ENCODE data around the gene SYT7.

SYT7 gene

GRCh38 chr11:61575886-61576861, 4.7 kb downstream of the SYT7 start:
- Histone ChIP-seq H4K8ac (ENCODE audit: low read depth, low read length) (no peak overlapping the region), H3K4ac (ENCODE audit: low read depth, low read length) (no peak overlapping the region), H3K27me3 (ENCODE audit: insufficient read depth, low read length) (no peaks in the 10 kb centered on the region), H3K4me2 (ENCODE audit: low read length) (no peak overlapping the region), H2BK120ac (ENCODE audit: insufficient read depth, low read length, poor library complexity) (no peak overlapping the region), H3K14ac (ENCODE audit: low read length) (no peak overlapping the region), H3K9me3 (ENCODE audit: insufficient read depth, low read depth, low read length) (no peaks in the 10 kb centered on the region), H4K91ac (ENCODE audit: low read depth, low read length) (no peak overlapping the region), H3K79me1 (ENCODE audit: low read length) (peaks cover 19% of the 10 kb centered on the region), H3K4me3 (ENCODE audit: low read depth, low read length) (no peak overlapping the region), H2AFZ (ENCODE audit: insufficient read depth, low read length, poor library complexity) (no peak overlapping the region), H3K4me1 (ENCODE audit: control insufficient read depth in 1 of 2, insufficient read depth in 2 of 2, low read length in 2 of 2) (peaks cover 31 to 34% of the 10 kb centered on the region in 2 experiments), H2AK5ac (ENCODE audit: low read length) (no peak overlapping the region), H3K9ac (ENCODE audit: low read length) (no peak overlapping the region), H3K36me3 (ENCODE audit: control insufficient read depth in 1 of 2, insufficient read depth in 2 of 2, low read length in 2 of 2) (peaks cover 0 to 2% of the 10 kb centered on the region in 2 experiments), H3K18ac (ENCODE audit: low read length) (peak overlapping the region; percentile 22), H2BK12ac (ENCODE audit: low read length) (no peak overlapping the region), H4K12ac (ENCODE audit: low read depth, low read length) (no peak overlapping the region), H2BK5ac (ENCODE audit: low read depth, low read length, poor library complexity) (no peak overlapping the region), H3K27ac (ENCODE audit: low read depth, low read length) (no peak overlapping the region), H3K79me2 (ENCODE audit: control insufficient read depth, insufficient read depth, low read length, poor library complexity) (peaks cover 10% of the 10 kb centered on the region), H3K23ac (ENCODE audit: low read length) (no peak overlapping the region)
- WGBS (ENCODE audit: extremely low coverage, insufficient coverage, insufficient read length): no CpG with 5 or more reads among the region's 20 CpGs
- no peak for DNase-seq

- H4K91ac ChIP-seq (ENCODE audit: low read depth, low read length): no peak overlapping the region
- peaks cover under 1% of the 10 kb centered on the region for H3K79me2 ChIP-seq (ENCODE audit: control insufficient read depth, insufficient read depth, low read length, poor library complexity)
- no peaks in the 10 kb centered on the region for H3K27me3 ChIP-seq (ENCODE audit: insufficient read depth, low read length)
- no peak overlapping the region for H2BK12ac ChIP-seq (ENCODE audit: low read length)
- H3K27ac ChIP-seq (ENCODE audit: low read depth, low read length): no peak overlapping the region
- H4K12ac ChIP-seq (ENCODE audit: low read depth, low read length): no peak overlapping the region
- H3K9ac ChIP-seq (ENCODE audit: low read length): no peak overlapping the region
- no peak overlapping the region for H3K23ac ChIP-seq (ENCODE audit: low read length)
- no CpG with 5 or more reads among the region's 14 CpGs for WGBS (ENCODE audit: extremely low coverage, insufficient coverage, insufficient read length)
- no peak overlapping the region for H2BK5ac ChIP-seq (ENCODE audit: low read depth, low read length, poor library complexity)
- H3K9me3 ChIP-seq (ENCODE audit: insufficient read depth, low read depth, low read length): no peaks in the 10 kb centered on the region
- H3K79me1 ChIP-seq (ENCODE audit: low read length): peaks cover 10% of the 10 kb centered on the region
- no peak for DNase-seq
- H3K18ac ChIP-seq (ENCODE audit: low read length): no peak overlapping the region
- H3K4me3 ChIP-seq (ENCODE audit: low read depth, low read length): no peak overlapping the region
- no peak overlapping the region for H3K4ac ChIP-seq (ENCODE audit: low read depth, low read length)
- H3K36me3 ChIP-seq (ENCODE audit: control insufficient read depth in 1 of 2, insufficient read depth in 2 of 2, low read length in 2 of 2): peaks cover 0 to 2% of the 10 kb centered on the region in 2 experiments
- H2BK120ac ChIP-seq (ENCODE audit: insufficient read depth, low read length, poor library complexity): no peak overlapping the region
- H3K4me1 ChIP-seq (ENCODE audit: control insufficient read depth in 1 of 2, insufficient read depth in 2 of 2, low read length in 2 of 2): peaks cover 24 to 25% of the 10 kb centered on the region in 2 experiments
- no peak overlapping the region for H2AK5ac ChIP-seq (ENCODE audit: low read length)
- no peak overlapping the region for H3K14ac ChIP-seq (ENCODE audit: low read length)
- H4K8ac ChIP-seq (ENCODE audit: low read depth, low read length): no peak overlapping the region
- H3K4me2 ChIP-seq (ENCODE audit: low read length): no peak overlapping the region
- no peak overlapping the region for H2AFZ ChIP-seq (ENCODE audit: insufficient read depth, low read length, poor library complexity)
Observed at GRCh38 chr11:61574611-61575010, 6.3 kb downstream of the SYT7 start.

- Histone ChIP-seq H3K4ac (ENCODE audit: low read depth, low read length) (no peak overlapping the region), H3K27ac (ENCODE audit: low read depth, low read length) (no peak overlapping the region), H3K36me3 (ENCODE audit: control insufficient read depth in 1 of 2, insufficient read depth in 2 of 2, low read length in 2 of 2) (no peaks in the 10 kb centered on the region), H2BK120ac (ENCODE audit: insufficient read depth, low read length, poor library complexity) (no peak overlapping the region), H4K12ac (ENCODE audit: low read depth, low read length) (no peak overlapping the region), H3K79me2 (ENCODE audit: control insufficient read depth, insufficient read depth, low read length, poor library complexity) (no peaks in the 10 kb centered on the region), H3K27me3 (ENCODE audit: insufficient read depth, low read length) (no peaks in the 10 kb centered on the region), H4K8ac (ENCODE audit: low read depth, low read length) (no peak overlapping the region), H3K4me2 (ENCODE audit: low read length) (no peak overlapping the region), H2BK12ac (ENCODE audit: low read length) (no peak overlapping the region), H3K4me1 (ENCODE audit: control insufficient read depth in 1 of 2, insufficient read depth in 2 of 2, low read length in 2 of 2) (peaks cover 12% of the 10 kb centered on the region in 2 experiments), H3K9me3 (ENCODE audit: insufficient read depth, low read depth, low read length) (no peaks in the 10 kb centered on the region), H3K9ac (ENCODE audit: low read length) (no peak overlapping the region), H3K18ac (ENCODE audit: low read length) (no peak overlapping the region), H2BK5ac (ENCODE audit: low read depth, low read length, poor library complexity) (no peak overlapping the region), H3K4me3 (ENCODE audit: low read depth, low read length) (no peak overlapping the region), H3K23ac (ENCODE audit: low read length) (no peak overlapping the region), H2AFZ (ENCODE audit: insufficient read depth, low read length, poor library complexity) (no peak overlapping the region), H3K14ac (ENCODE audit: low read length) (no peak overlapping the region), H3K79me1 (ENCODE audit: low read length) (peaks cover 2% of the 10 kb centered on the region), H4K91ac (ENCODE audit: low read depth, low read length) (no peak overlapping the region), H2AK5ac (ENCODE audit: low read length) (no peak overlapping the region)
- no peak for DNase-seq
- no CpG with 5 or more reads among the region's 5 CpGs for WGBS (ENCODE audit: extremely low coverage, insufficient coverage, insufficient read length)
Observed at GRCh38 chr11:61572913-61573312, 8.0 kb downstream of the SYT7 start.

GRCh38 chr11:61571869-61572268, 9.0 kb downstream of the SYT7 start:
- DNase-seq: no peak
- Histone ChIP-seq H2BK120ac (ENCODE audit: insufficient read depth, low read length, poor library complexity) (no peak overlapping the region), H3K18ac (ENCODE audit: low read length) (no peak overlapping the region), H2BK12ac (ENCODE audit: low read length) (no peak overlapping the region), H4K8ac (ENCODE audit: low read depth, low read length) (no peak overlapping the region), H3K23ac (ENCODE audit: low read length) (no peak overlapping the region), H3K4ac (ENCODE audit: low read depth, low read length) (no peak overlapping the region), H3K9me3 (ENCODE audit: insufficient read depth, low read depth, low read length) (no peaks in the 10 kb centered on the region), H2BK5ac (ENCODE audit: low read depth, low read length, poor library complexity) (no peak overlapping the region), H4K91ac (ENCODE audit: low read depth, low read length) (no peak overlapping the region), H3K9ac (ENCODE audit: low read length) (no peak overlapping the region), H3K4me2 (ENCODE audit: low read length) (no peak overlapping the region), H2AFZ (ENCODE audit: insufficient read depth, low read length, poor library complexity) (no peak overlapping the region), H3K27me3 (ENCODE audit: insufficient read depth, low read length) (no peaks in the 10 kb centered on the region), H3K4me1 (ENCODE audit: control insufficient read depth in 1 of 2, insufficient read depth in 2 of 2, low read length in 2 of 2) (peaks cover 5% of the 10 kb centered on the region in 2 experiments), H3K14ac (ENCODE audit: low read length) (no peak overlapping the region), H3K27ac (ENCODE audit: low read depth, low read length) (no peak overlapping the region), H3K79me1 (ENCODE audit: low read length) (no peaks in the 10 kb centered on the region), H3K36me3 (ENCODE audit: control insufficient read depth in 1 of 2, insufficient read depth in 2 of 2, low read length in 2 of 2) (no peaks in the 10 kb centered on the region), H2AK5ac (ENCODE audit: low read length) (no peak overlapping the region), H3K4me3 (ENCODE audit: low read depth, low read length) (no peak overlapping the region), H3K79me2 (ENCODE audit: control insufficient read depth, insufficient read depth, low read length, poor library complexity) (no peaks in the 10 kb centered on the region), H4K12ac (ENCODE audit: low read depth, low read length) (no peak overlapping the region)
- WGBS (ENCODE audit: extremely low coverage, insufficient coverage, insufficient read length): no CpG with 5 or more reads among the region's 3 CpGs

Data from trophoblast cell (in vitro differentiated cells and primary cell).